Measurements from ENCODE around the gene KAZN.

Gene KAZN

DNA sequence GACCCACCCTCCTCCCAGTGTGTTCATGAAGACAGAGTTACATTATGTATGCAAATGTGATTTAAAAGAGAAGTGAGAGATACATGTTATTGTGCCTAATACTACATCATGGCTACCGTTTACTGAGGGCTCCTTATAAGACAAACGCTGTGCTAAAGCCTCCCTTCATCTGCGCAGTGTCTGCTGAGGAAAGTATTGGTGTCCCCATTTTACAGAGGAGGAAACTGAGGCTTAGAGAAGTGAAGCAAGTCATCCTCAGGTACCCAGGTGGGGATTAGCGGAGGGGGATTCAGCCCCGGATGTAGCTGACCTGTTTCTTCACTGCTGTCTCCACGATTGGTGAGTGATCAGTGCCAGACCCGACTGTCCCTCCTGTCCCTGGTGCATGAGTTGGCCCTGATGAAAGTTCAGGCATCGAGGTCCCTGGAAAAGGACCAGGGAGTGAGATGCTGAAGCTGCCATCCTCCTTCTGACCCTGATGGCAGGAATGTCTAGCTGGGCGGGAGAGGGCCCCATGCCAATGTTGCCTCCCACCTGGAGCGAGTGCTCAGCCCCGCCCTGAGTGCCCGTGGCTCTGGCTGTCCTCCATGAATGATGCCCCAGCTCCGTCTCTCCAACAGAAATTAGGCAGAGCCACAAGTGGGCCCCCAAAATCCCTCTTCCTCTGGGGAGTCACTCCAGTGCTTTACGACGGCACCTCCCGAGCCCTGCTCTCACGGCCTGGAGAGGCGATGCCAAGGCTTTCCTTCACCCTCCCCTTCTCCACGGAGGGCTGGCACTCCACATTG, 204.7 kb downstream of the KAZN start:
- DNase-seq = no peak

DNA sequence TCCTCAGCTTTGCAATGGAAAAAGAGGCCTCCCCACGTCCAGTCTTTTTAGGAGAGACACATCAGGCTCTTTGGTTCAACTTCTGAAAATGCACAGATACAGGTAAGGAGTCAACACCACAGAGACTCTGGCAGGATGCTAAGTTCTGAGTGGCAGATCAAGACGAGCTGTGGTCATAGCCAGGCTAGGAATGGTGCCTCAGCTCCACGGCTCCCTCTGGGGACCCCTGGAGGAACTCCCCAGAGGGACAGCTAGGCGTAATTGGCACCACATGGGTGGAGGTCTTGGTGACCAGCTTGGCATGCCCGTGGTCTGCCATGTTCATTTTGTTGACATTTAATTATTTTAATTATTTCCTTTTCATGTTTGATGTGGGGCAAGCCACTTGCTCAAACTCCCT, 206.1 kb downstream of the KAZN start:
- DNase-seq = no peak

DNA sequence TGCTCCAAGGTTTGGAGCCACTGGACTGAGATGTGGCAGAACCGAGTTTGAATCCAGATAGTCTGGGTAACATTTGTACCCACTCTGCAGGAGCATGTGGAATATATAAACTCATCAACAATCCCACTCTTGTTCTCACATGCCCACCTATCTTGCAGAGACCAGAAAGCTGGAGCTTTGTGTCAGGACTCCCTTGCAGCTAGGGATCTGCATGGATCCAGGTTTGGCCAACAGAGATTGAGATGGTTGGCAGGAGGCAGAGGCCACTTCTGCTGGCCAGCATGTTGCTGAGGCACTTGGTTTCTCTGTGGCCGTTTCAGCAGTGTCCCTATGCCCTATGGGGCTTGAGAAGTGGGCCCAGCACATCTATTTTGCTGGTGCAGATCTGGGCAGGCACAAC, 208.3 kb downstream of the KAZN start:
- no peak for DNase-seq

DNA sequence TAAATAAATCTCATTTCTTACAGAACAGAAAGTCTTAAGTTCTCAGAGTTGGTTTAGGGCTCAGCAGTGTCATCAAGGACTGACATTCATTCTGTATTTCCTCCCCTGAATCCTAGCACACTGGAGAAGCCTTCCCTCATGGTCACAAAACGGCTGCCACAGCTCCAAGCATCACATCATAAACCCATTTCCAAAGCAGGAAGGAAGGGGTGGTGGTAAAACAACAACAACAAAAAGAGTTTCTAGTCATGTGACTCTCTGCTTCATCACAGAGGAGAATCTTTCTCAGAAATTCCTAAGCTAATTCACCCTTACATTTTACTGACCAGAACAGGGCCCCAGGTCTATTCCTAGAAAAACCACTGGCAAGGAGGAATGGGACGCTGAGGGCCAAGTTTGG, 210.3 kb downstream of the KAZN start:
- DNase-seq = no peak

DNA sequence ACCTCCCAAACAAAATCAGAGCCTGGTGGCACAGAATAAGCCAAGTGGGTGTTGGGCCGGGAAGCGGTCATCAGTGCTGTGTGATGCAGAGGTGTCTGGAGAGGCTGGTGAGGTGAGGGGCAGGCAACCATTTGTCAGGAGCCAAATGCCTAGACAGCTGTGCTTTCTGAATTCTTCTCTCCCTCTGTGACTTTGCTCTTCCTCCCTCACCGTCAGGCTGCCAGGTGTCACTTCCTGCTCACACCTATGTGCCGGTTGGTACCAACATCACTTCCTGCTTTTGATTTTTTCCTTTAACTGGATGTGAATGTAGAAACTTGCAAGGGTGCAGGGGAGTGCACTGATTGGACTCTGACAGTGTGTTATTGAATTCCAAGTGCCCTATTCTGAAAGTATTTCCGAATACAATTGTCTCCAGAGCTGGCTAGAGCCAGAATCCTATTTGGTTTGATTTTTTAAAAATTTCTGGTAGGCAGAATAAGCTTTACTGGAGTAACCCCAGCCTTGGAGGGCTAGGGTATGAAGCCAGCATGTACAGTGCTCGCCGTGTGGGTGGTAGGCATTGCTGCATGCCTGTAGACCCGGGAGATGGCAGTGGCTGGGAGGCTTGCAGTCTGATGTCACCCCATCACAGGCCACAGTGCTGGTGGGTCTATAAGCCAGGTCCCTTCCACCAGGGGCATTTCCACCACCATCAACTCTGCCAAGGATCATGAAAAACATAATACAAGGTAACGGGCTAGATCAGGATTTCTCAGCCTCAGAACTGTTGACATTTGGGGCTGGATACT, 210.9 kb downstream of the KAZN start:
- DNase-seq = no peak

DNA sequence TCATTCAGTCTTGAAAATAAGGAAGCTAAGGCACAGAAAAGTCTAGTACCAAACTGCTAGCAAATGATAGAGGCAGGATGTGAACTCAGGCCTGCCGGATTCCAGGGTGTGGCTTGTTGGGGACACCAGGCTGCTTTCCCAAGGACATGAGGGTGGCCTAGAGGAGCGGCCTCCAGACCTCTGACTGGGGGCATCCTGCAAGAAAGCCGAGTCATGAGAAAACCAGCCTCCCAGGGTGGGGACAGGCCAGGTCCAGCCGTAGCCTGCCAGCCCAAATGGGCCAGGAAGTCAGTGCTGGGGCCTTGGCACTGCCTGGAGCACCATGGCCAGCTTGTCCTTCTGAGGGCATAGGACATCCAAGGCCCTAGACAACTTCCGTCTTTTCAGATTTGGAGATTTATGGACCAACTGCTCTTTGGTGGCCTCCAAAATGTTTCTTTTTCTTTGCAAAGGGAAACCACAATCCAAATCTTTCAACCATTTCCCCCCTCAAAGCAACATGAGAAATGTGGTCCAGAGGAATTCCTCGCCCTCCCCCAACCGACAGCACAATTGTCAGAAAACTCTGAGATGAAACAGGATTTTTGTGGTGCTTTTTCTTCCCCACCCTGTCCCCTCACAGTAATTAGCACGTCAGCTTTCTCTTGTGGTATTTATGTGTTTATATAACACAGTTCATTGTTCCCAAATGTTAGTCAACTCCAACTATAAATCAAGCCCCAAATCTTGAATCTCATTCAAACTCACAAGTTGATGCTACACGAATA, 212.3 kb downstream of the KAZN start:
- no peak for DNase-seq

DNA sequence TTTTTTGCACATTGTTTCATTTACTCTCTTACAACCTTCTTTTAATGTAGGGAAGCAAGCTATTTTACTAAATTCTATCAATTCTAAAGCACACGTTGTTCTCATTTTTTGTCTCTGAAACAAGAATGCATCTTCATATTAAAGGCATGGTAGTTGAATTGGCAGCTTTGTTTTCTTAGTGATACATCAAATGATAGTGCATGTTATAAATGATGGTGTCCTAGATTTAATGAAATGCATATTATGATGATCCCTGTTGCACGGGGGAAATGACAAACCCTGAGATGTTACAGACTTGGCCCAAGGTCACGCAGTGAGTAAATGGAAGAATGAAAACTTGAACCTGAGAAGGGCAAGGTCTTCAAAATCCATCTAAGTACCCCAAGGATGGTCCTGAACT, 213.1 kb downstream of the KAZN start:
- no peak for DNase-seq

DNA sequence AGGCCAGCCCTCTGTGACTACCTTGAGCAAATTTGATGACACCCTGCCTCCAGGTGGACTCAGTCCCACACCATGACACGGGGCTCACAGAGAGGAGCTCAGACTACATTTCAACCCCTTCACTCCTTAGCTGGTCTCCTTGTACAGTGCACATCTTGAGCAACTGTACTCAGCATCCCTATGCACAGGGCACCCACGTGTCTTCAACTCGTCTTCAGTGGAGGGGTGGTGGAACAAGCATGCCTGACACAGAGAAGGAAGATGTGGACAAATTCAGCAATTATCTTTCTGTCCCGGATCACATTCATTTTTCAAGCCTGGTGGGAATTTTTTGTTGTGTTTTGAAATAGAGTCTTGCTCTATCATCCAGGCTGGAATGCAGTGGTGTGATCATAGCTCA, 213.7 kb downstream of the KAZN start:
- DNase-seq = no peak

DNA sequence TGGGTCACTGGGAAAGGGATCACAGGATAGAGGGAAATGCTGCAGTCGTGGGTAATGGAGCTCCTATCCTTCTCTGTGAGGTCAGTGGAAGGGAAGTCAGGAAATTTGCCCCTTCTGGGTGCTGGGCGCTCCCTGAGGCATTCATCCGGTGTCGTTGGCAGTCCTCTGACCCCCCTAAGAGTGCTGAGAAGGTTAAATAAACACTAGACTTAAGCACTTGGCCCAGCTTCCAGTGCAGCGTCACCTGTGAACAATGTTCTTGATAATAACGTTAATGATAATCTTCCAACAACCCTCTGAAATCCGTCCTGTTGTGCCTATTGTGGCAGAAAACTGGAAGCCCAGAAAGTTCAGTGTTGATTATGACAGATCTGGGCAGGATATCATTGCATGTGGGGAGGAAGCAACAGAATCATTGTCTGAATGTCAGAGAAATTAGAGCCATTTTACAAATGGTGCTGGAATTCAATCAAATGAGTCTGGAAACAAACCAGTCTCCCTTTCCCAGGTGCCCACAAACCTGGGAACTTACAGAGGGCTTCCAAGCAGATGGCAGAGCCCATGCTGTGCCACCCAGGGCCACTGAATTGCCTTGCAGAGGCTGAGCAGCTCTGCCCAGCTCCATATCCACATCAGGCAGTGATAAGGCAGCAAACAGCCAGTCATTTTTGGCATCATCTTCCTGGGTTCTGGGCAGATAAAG, 216.8 kb downstream of the KAZN start:
- no peak for DNase-seq

DNA sequence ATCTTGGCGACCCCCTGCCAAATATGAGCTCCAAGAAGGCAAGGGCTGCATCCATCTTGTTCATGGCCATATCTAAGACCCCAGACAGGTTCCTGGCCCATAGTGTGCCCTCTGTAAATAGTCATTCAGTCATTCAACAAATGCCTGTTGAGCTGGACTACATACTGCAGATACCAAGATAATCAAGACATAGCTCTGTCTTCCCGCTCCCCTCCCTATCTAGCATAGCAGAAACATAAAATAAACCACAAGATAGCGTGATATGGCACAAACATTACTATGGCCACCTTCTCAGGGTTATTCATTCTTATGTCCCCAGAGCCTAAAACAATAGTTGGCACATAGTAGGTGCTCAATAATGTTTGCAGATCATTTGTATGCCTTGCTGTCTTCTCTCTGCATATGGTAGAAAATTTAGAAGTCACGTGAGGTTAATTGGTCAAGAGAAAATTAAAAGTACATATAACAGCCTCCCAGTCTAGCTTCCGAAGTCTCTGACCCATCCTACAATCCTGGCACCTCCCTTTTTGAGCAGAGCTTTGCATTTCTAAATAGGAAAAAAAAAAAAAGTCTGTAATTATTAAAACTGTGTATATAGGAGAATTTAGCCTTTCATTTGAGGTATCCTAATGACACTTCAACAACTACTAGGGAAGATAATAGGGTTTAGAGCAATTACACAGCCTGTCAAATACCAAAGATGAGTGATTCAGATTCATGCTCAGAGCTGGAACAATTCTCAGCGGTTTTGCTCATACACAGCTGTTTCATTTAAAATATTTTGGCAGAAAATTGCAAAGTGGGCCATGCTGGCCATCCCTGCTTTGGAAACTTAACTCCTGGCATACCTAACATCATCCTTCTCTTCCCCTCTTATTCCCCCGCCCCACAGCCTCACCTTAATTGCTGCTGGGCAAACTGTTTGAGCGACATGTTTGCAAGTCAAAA, 219.0 kb downstream of the KAZN start:
- DNase-seq = no peak

DNA sequence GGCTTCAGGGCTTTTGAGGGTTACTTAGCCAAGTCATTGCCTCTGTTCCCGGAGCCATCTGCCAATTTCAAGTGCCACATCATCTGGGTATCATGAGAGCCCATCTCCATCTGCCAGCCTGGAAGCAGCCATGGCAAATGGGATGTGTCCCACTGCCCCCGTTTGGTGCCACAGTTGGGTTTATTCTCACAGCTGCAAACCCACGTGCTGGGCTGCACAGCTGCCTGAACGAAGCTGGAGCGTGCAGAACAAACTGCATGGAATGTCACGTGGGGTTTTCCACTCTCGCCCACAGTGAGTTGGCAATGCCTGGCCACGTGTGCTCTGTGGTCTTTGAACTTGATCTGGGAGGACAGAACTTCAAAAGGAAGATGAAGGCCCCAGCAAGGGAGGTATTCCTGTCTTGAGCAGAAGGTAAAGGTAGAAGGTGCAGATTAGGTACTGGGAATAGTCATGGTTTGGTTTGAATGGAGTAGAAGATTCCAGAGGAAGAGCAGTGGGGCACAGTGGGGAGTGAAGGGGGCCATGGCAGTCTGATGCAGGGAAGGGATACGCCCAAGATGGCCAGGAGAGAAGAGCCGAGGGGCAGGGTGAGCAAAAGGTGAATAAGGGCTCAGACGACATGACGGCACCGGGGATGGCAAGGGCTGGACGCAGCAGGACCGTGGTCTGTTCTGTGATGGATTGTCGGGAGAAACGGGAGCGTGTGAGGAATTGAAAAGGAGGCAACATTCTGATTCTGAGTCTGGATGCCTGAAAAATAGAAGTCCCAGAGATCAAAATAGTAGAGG, 222.0 kb downstream of the KAZN start:
- no peak for DNase-seq

DNA sequence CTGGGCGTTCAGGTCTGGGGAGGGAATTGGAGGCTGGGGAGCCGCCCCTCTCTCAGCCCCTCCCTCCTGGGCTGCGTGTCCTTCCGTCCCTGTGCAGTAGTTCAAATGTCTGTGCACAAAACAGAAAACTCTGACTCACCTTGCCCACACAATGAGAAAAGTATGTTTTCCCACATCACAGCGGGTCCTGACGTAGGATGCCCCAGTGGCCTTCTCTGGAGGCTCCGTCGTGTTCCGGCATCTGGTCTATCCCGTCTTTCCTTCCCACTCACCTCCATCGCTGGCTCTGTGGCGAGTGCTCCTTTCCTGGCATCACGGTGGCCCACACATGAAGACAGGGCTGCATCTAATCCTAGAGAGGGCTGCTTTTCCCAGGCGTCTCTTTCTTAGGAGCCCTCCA, 224.0 kb downstream of the KAZN start:
- no peak for DNase-seq

DNA sequence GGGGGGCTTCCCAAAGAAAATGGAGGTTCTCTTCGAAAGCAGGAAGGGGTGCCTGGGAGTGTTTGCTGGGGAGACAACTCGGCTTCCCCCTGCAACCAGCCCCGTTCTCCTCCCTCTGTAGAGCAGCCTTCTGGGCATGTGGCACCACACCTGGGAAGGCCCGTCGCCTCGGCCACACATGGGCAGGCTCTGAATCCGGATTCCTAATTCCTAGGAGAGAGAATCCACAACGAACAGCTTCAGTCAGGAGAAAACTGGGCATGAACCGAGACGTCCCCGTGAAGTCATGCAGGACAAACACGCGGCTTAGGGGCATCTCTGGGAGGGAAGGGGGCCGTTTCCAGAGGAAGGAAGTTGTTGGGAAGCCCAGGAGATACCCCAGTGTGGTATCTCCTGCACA, 224.5 kb downstream of the KAZN start:
- DNase-seq = no peak

DNA sequence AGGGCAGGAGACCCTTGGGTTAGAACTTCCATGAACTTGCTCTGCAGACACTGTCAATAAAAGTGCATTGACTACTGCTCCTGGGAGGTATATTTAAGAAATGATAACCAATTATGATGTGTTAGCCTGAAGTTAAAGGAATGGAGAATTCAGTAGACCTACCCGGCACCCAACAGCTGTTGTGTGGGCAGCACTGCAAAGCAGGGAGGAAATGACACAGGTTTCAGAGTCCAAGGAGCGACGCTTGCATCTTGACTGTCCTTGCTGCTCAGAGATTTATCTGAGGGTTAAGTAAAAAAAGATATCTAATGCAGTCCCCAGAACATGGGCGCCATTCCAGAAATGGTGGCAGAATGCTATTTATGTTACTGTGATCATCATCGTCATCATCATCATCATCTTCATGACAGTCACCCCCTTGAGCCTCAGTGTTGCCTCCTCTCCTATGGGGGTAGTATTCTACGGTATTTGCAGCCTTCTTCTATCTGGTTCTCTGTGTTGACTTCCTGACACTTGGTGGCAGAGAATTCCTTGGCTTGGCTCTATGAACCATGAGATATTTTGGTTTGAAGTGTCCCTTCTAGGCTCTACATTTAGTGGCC, 225.9 kb downstream of the KAZN start:
- no peak for DNase-seq

DNA sequence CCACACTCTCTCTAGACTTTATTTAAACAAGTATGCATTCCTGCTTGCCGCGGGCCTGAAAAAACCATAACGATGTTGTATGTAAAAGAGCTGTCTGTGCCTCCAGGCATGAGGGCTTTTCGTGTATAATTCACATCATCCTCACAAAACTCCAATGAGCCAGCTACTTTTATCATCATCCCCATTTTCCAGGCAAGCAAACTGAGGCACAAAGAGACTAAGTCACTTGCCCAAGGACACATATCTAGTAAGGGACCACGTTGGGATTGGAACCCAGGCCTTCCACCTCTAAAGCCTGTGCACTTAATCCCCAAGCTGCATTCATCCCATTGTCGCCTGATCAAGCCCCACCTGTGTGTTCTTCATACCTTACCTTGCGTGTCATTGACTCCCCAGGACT, 226.9 kb downstream of the KAZN start:
- DNase-seq = no peak

DNA sequence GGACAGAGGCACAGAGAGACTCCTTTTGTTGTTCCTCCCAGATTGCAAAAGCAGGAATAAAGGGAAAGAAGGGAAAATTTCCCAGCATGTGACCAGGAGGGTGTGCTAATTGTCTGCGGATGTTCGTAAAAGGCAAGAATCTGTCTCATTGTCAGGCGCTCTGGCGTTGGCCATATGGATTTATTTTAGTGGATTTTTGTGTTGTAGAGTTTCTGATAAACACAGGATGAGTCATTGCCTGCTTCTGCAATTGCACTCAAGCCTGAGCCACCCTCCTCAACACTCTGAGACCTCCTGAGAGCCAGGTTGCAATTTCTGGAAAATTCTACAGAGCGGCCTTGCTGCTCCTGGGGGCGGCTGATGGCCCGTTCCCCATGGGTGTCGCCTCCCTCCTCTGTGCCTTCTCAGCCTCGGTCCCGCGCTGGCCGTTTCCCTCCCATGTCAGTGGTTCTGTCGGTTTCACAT, 227.7 kb downstream of the KAZN start:
- no peak for DNase-seq

DNA sequence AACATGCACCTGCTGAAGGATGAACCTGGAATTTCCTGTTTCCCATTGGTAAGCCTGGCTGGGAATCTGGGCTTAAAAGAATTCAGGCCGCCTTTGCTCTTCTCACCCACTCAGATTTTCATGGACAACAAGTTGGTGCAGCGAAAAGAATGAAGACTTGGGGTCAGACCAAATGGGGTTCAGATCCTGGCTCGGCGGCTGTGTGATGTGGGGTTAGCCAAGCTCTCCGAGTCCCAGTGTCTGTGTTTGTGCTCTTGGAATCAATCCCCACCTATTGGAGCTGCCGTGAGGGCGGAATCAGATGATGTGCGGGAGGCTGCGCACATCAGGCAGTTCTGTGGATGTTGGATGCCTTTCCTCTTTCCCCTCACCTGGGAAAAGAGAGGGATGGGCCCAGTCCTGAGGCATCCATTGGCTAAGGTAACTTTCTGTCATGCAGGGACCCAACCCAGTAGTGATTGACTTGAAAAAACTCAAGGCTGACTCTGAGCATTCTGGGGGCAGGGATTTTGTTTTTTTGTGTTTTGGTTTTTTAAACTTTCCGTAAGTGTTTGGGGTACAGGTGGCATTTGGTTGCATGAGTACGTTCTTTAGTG, 228.3 kb downstream of the KAZN start:
- no peak for DNase-seq

DNA sequence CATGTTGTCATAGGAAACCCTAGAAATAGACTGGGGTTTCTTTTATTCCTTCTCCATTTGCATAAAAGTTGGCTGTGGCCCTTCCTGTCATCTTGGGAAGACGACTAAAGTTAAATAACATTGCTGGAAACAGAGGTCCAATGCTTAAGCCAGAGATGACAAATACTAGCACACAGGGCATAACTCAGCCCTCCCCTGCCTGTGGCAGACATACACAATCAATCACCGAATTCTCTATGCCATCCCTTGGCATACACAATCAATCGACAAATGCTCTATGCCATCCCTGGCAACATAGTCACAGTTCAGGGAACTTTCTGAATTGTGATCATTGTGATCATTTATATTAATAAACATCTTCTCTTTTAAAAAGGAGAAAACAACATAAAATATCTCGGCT, 229.4 kb downstream of the KAZN start:
- DNase-seq = no peak

DNA sequence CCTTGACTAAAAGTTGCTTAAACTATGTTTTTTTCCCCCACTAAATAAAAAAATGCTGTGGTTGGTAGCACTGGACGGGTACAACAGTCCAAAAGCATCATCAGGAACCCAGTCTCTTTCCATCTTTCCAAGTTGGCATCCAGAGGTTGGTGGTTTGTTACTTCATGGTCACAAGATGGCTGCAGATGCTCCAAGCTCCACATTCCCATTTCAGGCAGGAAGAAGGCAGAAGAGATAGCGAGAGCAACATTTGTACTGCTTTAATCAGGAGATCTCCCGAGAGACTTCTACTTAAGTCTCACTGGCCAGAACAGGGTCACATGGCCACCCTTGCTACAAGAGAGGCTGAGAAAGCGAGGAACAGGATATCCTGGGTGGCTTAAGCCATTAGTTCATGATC, 230.2 kb downstream of the KAZN start:
- DNase-seq = no peak

DNA sequence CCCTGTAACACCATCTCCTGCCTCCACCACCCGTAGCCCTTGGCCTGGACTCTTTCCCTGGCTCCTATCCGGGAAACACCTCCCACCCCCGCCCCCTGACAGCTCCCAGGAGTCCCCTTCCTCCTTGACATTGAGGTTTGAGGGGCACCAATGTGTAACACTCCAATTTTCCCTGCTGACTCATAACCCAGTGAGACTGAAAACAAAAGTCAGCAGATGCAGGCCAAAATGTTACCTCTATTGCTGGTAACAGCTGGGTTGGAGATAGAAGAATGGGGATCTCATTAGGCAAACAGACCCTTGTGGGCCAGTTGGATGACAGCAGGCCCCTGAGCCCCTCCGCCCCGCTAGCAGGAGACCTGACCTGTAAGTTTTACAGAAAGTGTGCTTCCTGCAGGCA, 237.2 kb downstream of the KAZN start:
- DNase-seq = no peak
